ENCODE measurements around the gene MAP2K5.

- TF ChIP-seq CTCF (conservative IDR thresholded peaks at IDR 0.05) (no peak), ZFX (IDR thresholded peaks at IDR 0.05) (no peak)
Measured at GRCh38 chr15:67801142-67801541, 258.6 kb downstream of the MAP2K5 start.
